HEK293 (cell line): ENCODE results near the gene TH.

Source experiments
- BCL11A ChIP-seq: fragments of 450-650 bp; formaldehyde crosslinking; IDR thresholded peaks from 2 replicates; pipeline ENCODE4 v1.5.1; 2016; ENCODE audit warnings: low read depth, missing biosample characterization, missing genetic modification characterization
- GLIS1 ChIP-seq: fragments of 450-650 bp; formaldehyde crosslinking; IDR thresholded peaks from 2 replicates; pipeline ENCODE4 v1.5.1; 2016; ENCODE audit warnings: missing biosample characterization, missing genetic modification characterization
- KLF16 ChIP-seq: fragments of 450-650 bp; formaldehyde crosslinking; IDR thresholded peaks from 2 replicates; pipeline ENCODE4 v1.5.1; 2017; ENCODE audit warnings: missing biosample characterization, missing genetic modification characterization
- MEIS1 ChIP-seq: sonication (generic); formaldehyde crosslinking; IDR thresholded peaks from 2 replicates; pipeline ENCODE4 v1.8.1; 2022; ENCODE audit warnings: missing genetic modification reagents, mild to moderate bottlenecking, borderline replicate concordance
- REPIN1 ChIP-seq: fragments of 450-650 bp; formaldehyde crosslinking; IDR thresholded peaks from 2 replicates; pipeline ENCODE4 v1.5.1; 2017; ENCODE audit warnings: missing biosample characterization, missing genetic modification characterization, low read depth
- ZNF292 ChIP-seq: fragments of 450-650 bp; formaldehyde crosslinking; IDR thresholded peaks from 2 replicates; pipeline ENCODE4 v1.5.1; 2016; ENCODE audit warnings: low read depth, missing biosample characterization, missing genetic modification characterization, borderline replicate concordance
- ZNF600 ChIP-seq: fragments of 450-650 bp; formaldehyde crosslinking; IDR thresholded peaks from 2 replicates; pipeline ENCODE4 v1.5.1; 2016; ENCODE audit warnings: missing biosample characterization, missing genetic modification characterization
- ZNF768 ChIP-seq: fragments of 450-650 bp; formaldehyde crosslinking; IDR thresholded peaks from 2 replicates; pipeline ENCODE4 v1.5.1; 2018; ENCODE audit warnings: missing biosample characterization, mild to moderate bottlenecking, missing genetic modification characterization
- TF ChIP-seq, protein P1 (sequence below): fragments of 450-650 bp; formaldehyde crosslinking; IDR thresholded peaks from 2 replicates; pipeline ENCODE4 v1.5.1; 2017; ENCODE audit warnings: missing biosample characterization, missing genetic modification characterization
- TF ChIP-seq, protein P2 (sequence below): fragments of 450-650 bp; formaldehyde crosslinking; IDR thresholded peaks from 2 replicates; pipeline ENCODE4 v1.5.1; 2016; ENCODE audit warnings: missing biosample characterization, missing genetic modification characterization

DNA sequence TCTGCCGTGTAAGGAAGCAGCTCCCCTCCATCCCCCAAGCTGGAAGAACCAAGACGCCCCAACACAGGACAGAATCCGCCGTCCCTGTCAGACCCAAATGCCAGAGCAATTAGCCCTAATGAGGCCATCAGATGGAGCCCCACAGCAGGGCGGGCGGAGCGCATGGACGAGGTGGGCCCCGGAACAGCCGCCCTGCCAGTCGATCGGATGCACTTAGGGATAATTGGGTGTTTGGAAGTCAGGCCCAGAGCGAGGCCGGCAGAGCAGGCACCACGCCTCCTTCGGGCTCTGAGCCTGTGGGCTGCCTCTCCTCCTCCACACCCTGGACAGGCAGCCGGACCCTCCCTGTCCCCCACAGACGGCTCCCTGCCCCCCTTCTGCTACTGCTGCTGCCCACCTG lies 5.5 kb upstream of the TH start:
- TF ChIP-seq ZNF600 (no peak), REPIN1 (tag by site-specific recombination) (no peak), KLF16 (tag by site-specific recombination) (no peak), ZNF768 (tag by site-specific recombination) (no peak), ZNF292 (no peak), MEIS1 (no peak), GLIS1 (no peak), BCL11A (no peak)
- TF ChIP-seq, protein P1, sequence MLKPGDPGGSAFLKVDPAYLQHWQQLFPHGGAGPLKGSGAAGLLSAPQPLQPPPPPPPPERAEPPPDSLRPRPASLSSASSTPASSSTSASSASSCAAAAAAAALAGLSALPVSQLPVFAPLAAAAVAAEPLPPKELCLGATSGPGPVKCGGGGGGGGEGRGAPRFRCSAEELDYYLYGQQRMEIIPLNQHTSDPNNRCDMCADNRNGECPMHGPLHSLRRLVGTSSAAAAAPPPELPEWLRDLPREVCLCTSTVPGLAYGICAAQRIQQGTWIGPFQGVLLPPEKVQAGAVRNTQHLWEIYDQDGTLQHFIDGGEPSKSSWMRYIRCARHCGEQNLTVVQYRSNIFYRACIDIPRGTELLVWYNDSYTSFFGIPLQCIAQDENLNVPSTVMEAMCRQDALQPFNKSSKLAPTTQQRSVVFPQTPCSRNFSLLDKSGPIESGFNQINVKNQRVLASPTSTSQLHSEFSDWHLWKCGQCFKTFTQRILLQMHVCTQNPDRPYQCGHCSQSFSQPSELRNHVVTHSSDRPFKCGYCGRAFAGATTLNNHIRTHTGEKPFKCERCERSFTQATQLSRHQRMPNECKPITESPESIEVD (tag by site-specific recombination) = no peak
- TF ChIP-seq, protein P2, sequence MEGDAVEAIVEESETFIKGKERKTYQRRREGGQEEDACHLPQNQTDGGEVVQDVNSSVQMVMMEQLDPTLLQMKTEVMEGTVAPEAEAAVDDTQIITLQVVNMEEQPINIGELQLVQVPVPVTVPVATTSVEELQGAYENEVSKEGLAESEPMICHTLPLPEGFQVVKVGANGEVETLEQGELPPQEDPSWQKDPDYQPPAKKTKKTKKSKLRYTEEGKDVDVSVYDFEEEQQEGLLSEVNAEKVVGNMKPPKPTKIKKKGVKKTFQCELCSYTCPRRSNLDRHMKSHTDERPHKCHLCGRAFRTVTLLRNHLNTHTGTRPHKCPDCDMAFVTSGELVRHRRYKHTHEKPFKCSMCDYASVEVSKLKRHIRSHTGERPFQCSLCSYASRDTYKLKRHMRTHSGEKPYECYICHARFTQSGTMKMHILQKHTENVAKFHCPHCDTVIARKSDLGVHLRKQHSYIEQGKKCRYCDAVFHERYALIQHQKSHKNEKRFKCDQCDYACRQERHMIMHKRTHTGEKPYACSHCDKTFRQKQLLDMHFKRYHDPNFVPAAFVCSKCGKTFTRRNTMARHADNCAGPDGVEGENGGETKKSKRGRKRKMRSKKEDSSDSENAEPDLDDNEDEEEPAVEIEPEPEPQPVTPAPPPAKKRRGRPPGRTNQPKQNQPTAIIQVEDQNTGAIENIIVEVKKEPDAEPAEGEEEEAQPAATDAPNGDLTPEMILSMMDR (tag by site-specific recombination) = no peak
